GM18520 (cell line): ENCODE measurements around the gene SLX9.

Experiments used
- ATAC-seq: cut with Tn5 transposase; IDR thresholded peaks from one replicate; pipeline ENCODE4 v1.9.1; 2021; ENCODE audit not compliant: unreplicated experiment

The SLX9 gene

GRCh38 chr21:44999972-45000636 is 60.3 kb downstream of the SLX9 start:
- no peak for ATAC-seq

GRCh38 chr21:45000637-45001133 is 60.9 kb downstream of the SLX9 start:
- ATAC-seq = no peak

- ATAC-seq = no peak
These were observed 61.6 kb downstream of the SLX9 start for GRCh38 chr21:45001134-45002095.

DNA sequence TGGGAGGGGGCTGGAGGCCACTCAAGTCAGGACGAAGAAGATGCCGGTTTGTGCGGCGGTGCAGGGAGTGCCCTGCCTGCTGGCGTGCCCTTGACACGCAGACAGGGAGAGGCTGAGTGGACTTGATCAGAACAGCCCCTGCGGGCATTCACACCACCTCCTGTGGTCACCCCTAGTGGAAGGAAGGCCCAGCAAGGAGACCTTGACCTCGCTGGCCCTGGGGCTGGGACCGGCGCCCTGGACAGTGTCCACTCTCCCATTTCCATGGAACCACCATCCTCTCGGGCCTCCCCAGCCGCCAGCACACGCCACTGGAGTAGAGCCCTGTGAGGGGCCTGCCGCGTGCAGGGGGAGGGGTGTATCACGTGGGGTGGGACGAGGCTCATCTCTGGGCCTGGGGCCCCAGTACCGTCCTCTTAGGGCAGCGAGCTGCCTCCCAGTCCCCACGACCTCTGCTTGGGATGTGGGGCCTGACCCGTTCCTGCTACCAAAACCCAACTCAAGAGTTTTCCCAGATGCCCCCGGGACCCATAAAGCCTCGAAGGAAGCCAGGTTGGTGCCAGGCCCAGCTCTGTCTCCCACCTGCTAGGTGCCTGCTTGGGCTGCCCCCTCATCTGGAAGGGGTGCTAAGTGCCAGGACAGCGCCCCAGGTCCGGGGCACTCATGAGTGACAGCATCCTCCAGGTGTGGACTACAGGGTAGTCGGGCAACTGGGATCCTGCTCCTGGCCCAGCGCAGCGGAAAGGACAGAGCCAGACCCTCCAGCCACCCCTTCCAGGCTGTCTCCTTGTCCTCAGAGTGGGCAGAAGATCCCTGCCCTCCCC is 62.8 kb downstream of the SLX9 start:
- ATAC-seq = no peak

GRCh38 chr21:45003331-45004058 is 63.7 kb downstream of the SLX9 start:
- ATAC-seq = no peak

DNA sequence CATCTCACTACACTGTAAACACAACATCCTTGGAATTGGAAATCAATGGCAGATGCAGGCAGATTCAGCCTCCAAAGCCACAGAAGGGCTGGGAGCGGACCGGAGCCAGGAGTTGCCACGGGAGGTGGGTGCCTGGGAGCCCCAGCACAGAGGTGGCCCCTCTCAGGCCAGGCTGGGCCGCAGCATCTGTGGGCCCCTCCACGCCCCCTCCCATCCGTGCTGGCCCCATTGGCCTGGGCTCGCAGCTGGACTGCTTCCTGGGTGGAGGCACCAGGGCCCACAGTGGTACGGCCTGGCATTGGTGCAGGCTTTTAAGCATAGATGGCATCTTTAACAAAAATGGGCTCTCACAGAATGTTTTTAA is 64.2 kb downstream of the SLX9 start:
- ATAC-seq = no peak

GRCh38 chr21:45004481-45005247 is 64.8 kb downstream of the SLX9 start:
- ATAC-seq = no peak

DNA sequence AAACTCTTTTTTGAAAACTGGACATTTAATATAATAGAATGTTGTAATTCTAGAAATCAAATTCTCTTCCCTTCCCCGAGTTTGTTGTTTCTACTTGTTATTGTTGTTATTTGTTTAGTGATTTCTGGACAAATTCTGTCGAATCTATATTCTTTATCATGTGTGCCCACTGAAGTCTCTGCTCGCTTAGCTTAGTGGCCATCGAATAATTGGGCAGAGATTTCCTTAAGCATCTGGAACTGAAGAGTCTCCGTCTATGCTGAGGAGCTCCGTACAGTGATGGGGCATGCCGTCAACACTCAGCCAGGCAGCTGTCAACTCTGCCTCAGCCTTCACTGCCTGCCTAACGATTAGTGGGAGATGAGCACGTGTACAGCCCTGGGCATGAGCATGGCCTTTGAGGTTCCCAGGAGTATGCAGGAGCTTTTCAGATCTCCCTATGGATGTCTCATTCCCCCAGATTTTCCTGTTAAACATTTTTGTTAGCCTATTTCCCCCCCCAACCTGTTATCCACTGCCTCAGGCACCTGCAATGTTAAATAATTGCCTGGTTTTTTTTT is 66.8 kb downstream of the SLX9 start:
- ATAC-seq = no peak

- ATAC-seq = no peak
These were observed 69.8 kb downstream of the SLX9 start for GRCh38 chr21:45009616-45010015.

- no peak for ATAC-seq
These were observed 70.3 kb downstream of the SLX9 start for GRCh38 chr21:45010096-45010495.

GRCh38 chr21:45010860-45011259 is 71.0 kb downstream of the SLX9 start:
- ATAC-seq = no peak

- ATAC-seq = no peak
These were observed 71.6 kb downstream of the SLX9 start for GRCh38 chr21:45011426-45011825.

DNA sequence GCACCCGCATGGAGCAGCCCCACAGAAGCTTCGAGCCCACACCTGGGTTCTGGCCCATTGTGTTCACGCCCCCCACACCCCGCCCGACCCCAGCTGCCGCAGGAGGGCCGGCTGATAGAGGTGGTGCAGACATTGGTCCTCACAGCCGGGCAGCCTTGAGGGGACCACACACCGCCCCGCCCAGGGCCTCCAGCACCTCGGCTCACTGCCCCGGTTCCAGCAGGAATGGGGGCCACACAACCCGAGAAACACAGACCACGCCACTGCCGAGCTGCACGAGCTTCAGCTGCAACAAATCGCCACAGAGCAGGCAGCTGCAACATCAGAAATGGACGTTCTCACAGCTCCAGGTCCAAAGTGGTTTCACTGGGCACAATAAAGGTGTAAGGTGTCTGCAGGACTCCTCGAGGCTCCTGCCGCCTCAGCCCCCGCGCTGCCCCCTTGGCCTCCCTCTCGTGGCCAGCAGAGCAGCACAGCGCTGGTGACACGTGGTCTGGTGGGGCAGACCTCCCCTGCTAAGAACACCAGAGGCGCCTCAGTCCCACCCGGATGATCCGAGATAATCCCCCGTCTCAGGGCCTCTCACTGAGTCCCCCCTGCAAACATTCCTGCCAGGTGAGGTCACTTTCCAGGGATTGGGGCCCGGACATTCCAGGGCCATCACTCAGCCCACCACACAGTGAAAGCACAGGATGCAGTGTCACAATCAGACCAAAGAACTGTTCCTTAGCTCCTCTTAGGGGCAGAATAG is 72.3 kb downstream of the SLX9 start:
- ATAC-seq = no peak

GRCh38 chr21:45012662-45013259 is 72.9 kb downstream of the SLX9 start:
- ATAC-seq = no peak

DNA sequence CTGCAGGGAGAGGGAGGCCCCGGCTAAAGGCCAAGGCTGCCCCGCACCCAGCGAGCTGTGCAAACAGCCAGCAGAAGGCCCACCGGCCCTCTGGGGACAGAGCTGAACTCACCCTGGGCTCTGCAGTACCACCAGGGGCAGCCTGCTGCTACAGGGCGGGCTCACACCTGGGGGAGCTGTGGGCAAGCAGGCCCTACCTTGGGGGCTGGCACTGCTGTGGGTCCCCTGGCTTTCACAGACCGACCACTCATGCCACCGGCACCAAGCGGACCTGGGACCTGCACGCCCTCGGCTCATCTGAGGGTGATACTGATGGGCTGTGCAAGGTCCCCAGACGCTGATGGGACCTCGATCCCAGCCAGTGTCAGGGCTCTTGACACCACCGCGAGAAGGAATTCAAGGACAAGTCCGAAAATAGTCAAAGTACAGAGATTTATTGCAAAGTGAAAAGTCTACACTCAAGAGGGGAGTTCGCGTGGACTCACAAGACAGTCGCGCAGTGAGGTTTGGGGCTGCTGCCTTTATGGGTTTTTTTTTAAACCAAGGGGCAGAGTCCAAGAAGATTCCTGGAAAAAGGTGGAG is 73.5 kb downstream of the SLX9 start:
- no peak for ATAC-seq

- ATAC-seq = no peak
These were observed 75.1 kb downstream of the SLX9 start for GRCh38 chr21:45014747-45015468.

GRCh38 chr21:45015469-45015860 is 75.6 kb downstream of the SLX9 start:
- no peak for ATAC-seq
